IMR-90 (cell line): ENCODE data around the gene INSR. TPM values are rescaled to one million over a fixed set of nuclear protein-coding genes. Genes with fewer than 3 reads are reported as not detected.

Experiments used
- polyA plus RNA-seq, 3 experiments: library from polyadenylated mRNA; depleted of rRNA; stranded (reverse); fragments of >200 nt; gene quantifications; 2 replicates each; pipeline ENCODE4 v1.2.3, GENCODE V29; 2012; ENCODE audit warnings: low replicate concordance in 1 of 3
- total RNA-seq: library from RNA; depleted of rRNA; stranded (reverse); fragments of >200 nt; gene quantifications from 2 replicates; pipeline ENCODE4 v1.2.3, GENCODE V29; 2012; rRNA removed

The INSR gene
- total and polyA plus RNA-seq, 2 of the 4 experiments (the other 2 are of a cell fraction): 2.8 to 7.9 TPM

Other genes starting within 250 kb of the INSR start
- not detected in 2 replicates for gene MBD3L2, start 245.1 kb downstream of the INSR start, total RNA-seq
- not detected in 2 replicates for gene MBD3L2, start 245.1 kb downstream of the INSR start, polyA plus RNA-seq (2012; rRNA removed)
- gene MBD3L3, start 235.7 kb downstream of the INSR start, total RNA-seq: not detected in 2 replicates
- not detected in 2 replicates for gene MBD3L3, start 235.7 kb downstream of the INSR start, polyA plus RNA-seq (2012; rRNA removed)
- gene ZNF557, start 224.7 kb downstream of the INSR start, total RNA-seq: 16.9 and 21.1 TPM in 2 replicates
- 3.4 and 3.7 TPM in 2 replicates for gene ZNF557, start 224.7 kb downstream of the INSR start, polyA plus RNA-seq (2012; rRNA removed)
- gene ARHGEF18, start 54.5 kb upstream of the INSR start, total RNA-seq: 12.4 and 14.2 TPM in 2 replicates
- 11.6 and 13.7 TPM in 2 replicates for gene ARHGEF18, start 54.5 kb upstream of the INSR start, polyA plus RNA-seq (2012; rRNA removed)
- gene PEX11G, start 194.6 kb upstream of the INSR start, total RNA-seq: 0.72 and 1.1 TPM in 2 replicates
- 1.7 and 1.9 TPM in 2 replicates for gene PEX11G, start 194.6 kb upstream of the INSR start, polyA plus RNA-seq (2012; rRNA removed)
- 5.4 and 9.2 TPM in 2 replicates for gene ZNF358, start 221.7 kb upstream of the INSR start, total RNA-seq
- gene ZNF358, start 221.7 kb upstream of the INSR start, polyA plus RNA-seq (2012; rRNA removed): 30.7 and 34.9 TPM in 2 replicates
- 2.5 and 3.4 TPM in 2 replicates for gene MCOLN1, start 228.2 kb upstream of the INSR start, total RNA-seq
- 19.6 and 24.3 TPM in 2 replicates for gene MCOLN1, start 228.2 kb upstream of the INSR start, polyA plus RNA-seq (2012; rRNA removed)
- gene PNPLA6, start 241.3 kb upstream of the INSR start, total RNA-seq: 17.9 and 20.0 TPM in 2 replicates
- gene PNPLA6, start 241.3 kb upstream of the INSR start, polyA plus RNA-seq (2012; rRNA removed): 52.7 and 55.6 TPM in 2 replicates